HG02798 (cell line): Measurements from ENCODE around the gene SENP3.
"Not testable (repeated sequence)": the region's sequence is repeated elsewhere in the genome, so short reads cannot be mapped to it uniquely, and the experiment has no call there.

Experiments used
- ATAC-seq: cut with Tn5 transposase; IDR thresholded peaks from one replicate; pipeline ENCODE4 v1.9.1; 2021; ENCODE audit warnings: mild to moderate bottlenecking; ENCODE audit not compliant: unreplicated experiment, poor library complexity

The SENP3 gene

GRCh38 chr17:7590743-7591142, 29.0 kb downstream of the SENP3 start:
- ATAC-seq, result no peak

GRCh38 chr17:7591596-7591995, 29.9 kb downstream of the SENP3 start:
- no peak for ATAC-seq

- no peak for ATAC-seq
Observed at GRCh38 chr17:7592422-7593021, 30.8 kb downstream of the SENP3 start.

GRCh38 chr17:7593296-7593695, 31.6 kb downstream of the SENP3 start:
- ATAC-seq, result no peak

DNA sequence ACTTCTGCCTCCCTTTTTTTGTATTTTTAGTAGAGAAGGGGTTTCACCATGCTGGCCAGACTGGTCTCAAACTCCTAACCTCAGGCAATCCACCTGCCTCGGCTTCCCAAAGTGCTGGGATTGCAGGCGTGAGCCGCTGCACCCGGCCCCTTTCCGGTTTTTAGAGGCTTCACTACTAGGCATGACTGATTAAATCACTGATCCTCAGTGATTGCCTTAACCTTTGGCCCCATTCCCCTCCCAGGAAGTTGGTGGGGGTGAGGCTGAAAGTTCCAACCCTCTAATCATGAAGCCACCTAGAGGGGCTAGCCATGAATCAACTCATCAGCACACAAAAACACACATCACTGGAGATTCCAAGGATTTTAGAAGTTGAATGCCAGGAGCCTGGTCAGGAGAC, 35.8 kb downstream of the SENP3 start:
- not testable (repeated sequence) for ATAC-seq

- ATAC-seq, result no peak
Observed at GRCh38 chr17:7606280-7606679, 44.6 kb downstream of the SENP3 start.

DNA sequence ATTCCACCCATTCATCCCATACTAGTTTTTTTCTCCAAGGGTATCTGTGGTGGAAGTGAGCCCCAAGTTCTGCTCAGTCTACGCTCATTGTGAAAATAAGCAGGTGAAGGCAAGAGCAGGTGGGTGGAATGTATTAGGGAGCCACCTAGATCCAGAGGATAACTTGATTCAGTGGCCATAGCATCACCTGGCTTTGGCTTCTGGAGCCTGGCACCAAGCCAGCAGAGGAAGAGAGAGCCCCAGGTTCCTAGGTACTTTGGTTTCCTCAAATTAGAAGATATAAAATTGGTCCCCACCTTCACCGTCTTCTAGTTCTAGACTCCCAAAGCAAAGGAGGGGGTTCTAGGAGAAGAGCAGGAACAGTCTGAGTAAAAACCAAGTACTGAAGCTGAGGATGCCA, 48.9 kb downstream of the SENP3 start:
- ATAC-seq, result no peak

- no peak for ATAC-seq
Observed at GRCh38 chr17:7611635-7612293, 50.0 kb downstream of the SENP3 start.

DNA sequence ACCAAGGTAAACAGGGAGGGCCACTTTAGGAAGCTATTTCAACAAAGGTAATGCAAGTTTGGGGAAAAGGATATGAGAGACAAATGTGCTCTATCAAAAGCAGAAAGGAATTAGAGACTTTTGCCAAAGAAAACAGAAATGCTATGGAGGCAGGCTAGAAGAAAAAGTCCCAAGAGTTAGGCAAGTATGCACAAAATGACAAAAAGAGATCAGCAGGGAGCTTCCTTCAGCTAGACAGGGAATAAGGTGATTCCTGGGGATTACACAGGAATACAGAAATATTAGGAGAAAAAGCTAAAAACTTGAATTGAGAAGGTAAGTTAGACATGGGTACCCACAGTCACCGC, 50.5 kb downstream of the SENP3 start:
- no peak for ATAC-seq

- no peak for ATAC-seq
Observed at GRCh38 chr17:7613769-7614424, 52.2 kb downstream of the SENP3 start.

DNA sequence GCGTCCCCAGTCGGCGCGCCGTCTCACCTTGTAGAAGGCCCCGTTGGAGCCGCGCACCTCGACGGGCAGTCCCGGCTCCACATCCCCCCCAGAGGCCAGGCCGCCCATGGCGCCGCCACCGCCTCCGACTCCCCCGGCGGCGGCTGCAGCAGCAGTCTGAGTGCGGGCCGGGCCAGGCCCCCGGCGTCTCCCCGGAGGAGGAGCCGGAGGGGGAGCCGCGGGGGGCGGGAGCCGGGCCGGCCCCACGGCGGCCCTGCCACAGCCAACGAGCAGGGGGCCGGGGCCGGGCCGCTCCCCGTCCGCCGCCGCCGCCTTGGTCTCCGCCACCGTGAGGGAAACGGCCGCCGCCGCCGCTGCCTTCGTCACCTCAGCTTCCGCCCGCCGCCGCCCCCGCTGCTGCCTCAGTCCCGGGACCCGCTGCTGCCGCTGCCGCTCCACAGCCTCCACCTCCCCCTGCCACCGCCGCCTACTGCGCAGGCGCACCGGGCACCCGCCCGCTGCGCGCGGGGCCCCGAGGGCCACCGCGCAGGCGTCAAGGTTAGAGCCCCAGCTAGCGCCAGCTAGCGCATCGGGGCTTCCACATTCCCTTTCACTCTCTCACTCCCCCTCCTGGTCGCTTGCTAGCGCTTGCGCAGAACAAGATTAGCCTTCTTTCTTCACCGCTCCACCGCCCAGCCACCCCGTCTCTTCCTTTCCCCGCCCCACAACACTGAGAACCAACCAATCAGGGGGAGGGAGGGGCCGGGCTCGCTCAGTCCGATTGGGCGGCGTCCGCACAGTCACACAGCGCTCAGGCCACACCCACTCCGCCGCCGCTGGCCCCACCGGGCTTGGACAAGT, 52.9 kb downstream of the SENP3 start, which contains the start of gene FXR2:
Gene FXR2 (minus strand): TSS at position 473 of the 840 bp plus-strand sequence. CDS start 365 bp downstream, at position 108.
- peak; percentile 91 for ATAC-seq

- no peak for ATAC-seq
Observed at GRCh38 chr17:7615265-7615747, 53.6 kb downstream of the SENP3 start.

DNA sequence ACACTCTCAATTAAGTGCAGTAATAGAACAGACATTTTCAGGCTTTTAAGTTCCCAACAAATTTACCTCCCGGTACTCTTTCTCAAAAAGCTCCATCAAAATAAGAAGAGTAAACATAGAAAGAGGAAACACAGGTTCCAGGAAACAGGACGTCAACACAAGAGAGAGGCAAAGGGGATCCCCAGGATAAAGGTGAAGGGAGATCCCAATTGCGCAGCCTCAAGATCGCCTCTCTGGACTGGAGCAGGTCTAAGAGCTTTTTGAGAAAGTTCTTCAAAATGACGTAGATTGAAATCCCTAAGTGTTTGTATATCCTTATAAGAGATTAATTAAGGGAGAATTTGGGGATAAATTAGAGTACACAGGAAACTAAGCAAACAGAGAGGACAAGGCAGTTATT, 56.9 kb downstream of the SENP3 start:
- ATAC-seq, result no peak

GRCh38 chr17:7620835-7621234, 59.1 kb downstream of the SENP3 start:
- ATAC-seq, result no peak
